Central memory CD8-positive, alpha-beta T cell (primary cell): ENCODE data around the gene ECD.
A peak's percentile ranks its signal among the peaks of the same experiment; 100 is the strongest.

ENCODE experiments used
- ATAC-seq: fragments of 150-1000 bp; cut with Tn5 transposase; replicated peaks from 2 replicates; pipeline ENCODE4 v1.10.0; 2022; ENCODE audit warnings: mild to moderate bottlenecking, moderate FRiP score, moderate number of reproducible peaks; ENCODE audit not compliant: poor library complexity, severe bottlenecking; ENCODE audit errors: extremely low read depth
- DNase-seq, 2 donors: peaks; one replicate each; pipeline ENCODE4 v3.0.0; 2021; ENCODE audit warnings: low spot score in 2 of 2
- H3K27ac Mint-ChIP-seq: one replicate; pipeline ENCODE4 v1.8.0; 2022; ENCODE audit warnings: low read depth, mild to moderate bottlenecking, moderate library complexity, mixed read lengths
- H3K27me3 Mint-ChIP-seq: one replicate; pipeline ENCODE4 v1.8.0; 2022; ENCODE audit warnings: mixed read lengths
- H3K36me3 Mint-ChIP-seq: one replicate; pipeline ENCODE4 v1.8.0; 2022; ENCODE audit warnings: mild to moderate bottlenecking, moderate library complexity, mixed read lengths; ENCODE audit not compliant: insufficient read depth
- H3K4me1 Mint-ChIP-seq: one replicate; pipeline ENCODE4 v1.8.0; 2022; ENCODE audit warnings: mixed read lengths
- H3K4me3 Mint-ChIP-seq: one replicate; pipeline ENCODE4 v1.8.0; 2022; ENCODE audit warnings: mild to moderate bottlenecking, moderate library complexity, mixed read lengths
- H3K9me3 Mint-ChIP-seq: one replicate; pipeline ENCODE4 v1.8.0; 2022; ENCODE audit warnings: mixed read lengths

ECD gene

DNA sequence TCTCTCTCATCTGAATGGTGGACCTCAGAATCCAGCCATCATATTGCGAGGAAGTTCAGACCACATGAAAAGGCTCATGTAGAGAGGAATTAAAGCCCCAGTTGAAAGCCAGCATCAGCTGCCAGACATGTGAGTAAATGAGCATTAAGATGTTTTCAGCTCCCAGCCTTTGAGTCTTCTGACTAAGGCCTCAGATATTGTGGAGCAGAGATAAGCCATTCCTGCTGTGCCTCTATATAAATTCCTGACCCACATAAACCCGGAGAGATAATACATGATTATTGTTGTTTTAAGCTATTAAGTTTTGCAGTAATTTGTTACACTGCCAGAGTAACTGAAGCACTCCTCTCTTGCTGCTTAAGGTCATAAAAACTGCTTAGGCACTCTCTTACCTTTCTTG is 14.8 kb upstream of the ECD start:
- no peak overlapping the region for H3K27ac Mint-ChIP-seq
- no peaks in the 10 kb centered on the region for H3K4me1 Mint-ChIP-seq
- H3K36me3 Mint-ChIP-seq, result peaks cover 14% of the 10 kb centered on the region
- DNase-seq, result no peak
- H3K27me3 Mint-ChIP-seq, result no peaks in the 10 kb centered on the region
- no peak for ATAC-seq
- H3K9me3 Mint-ChIP-seq, result no peaks in the 10 kb centered on the region
- H3K4me3 Mint-ChIP-seq, result no peak overlapping the region

GRCh38 chr10:73174148-73174925 is 6.5 kb upstream of the ECD start:
- no peaks in the 10 kb centered on the region for H3K4me1 Mint-ChIP-seq
- H3K4me3 Mint-ChIP-seq, result no peak overlapping the region
- H3K36me3 Mint-ChIP-seq, result peaks cover 10% of the 10 kb centered on the region
- no peak overlapping the region for H3K27ac Mint-ChIP-seq
- H3K9me3 Mint-ChIP-seq, result no peaks in the 10 kb centered on the region
- H3K27me3 Mint-ChIP-seq, result no peaks in the 10 kb centered on the region
- ATAC-seq (no peak), DNase-seq (no peak)

DNA sequence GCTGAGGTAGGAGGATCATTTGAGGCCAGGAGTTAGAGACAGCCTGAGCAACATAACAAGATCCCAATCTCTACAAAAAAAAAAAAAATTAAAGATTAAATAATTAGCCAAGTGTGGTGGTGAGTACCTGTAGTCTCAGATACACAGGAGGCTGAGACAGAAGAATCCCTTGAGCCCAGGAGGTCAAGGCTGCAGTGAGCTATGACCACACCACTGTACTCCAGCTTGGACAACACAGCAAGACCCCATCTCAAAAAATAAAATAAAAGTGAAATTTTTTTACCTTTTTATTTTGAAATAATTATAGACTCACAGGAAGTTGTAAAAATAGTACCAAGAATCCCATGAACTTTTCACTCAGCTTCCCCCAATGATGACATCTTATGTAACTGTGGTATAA is 5.1 kb upstream of the ECD start:
- DNase-seq (no peak), ATAC-seq (no peak)
- no peak overlapping the region for H3K27ac Mint-ChIP-seq
- no peaks in the 10 kb centered on the region for H3K27me3 Mint-ChIP-seq
- H3K4me1 Mint-ChIP-seq, result peaks cover 8% of the 10 kb centered on the region
- H3K4me3 Mint-ChIP-seq, result no peak overlapping the region
- H3K36me3 Mint-ChIP-seq, result peaks cover 13% of the 10 kb centered on the region
- H3K9me3 Mint-ChIP-seq, result no peaks in the 10 kb centered on the region

DNA sequence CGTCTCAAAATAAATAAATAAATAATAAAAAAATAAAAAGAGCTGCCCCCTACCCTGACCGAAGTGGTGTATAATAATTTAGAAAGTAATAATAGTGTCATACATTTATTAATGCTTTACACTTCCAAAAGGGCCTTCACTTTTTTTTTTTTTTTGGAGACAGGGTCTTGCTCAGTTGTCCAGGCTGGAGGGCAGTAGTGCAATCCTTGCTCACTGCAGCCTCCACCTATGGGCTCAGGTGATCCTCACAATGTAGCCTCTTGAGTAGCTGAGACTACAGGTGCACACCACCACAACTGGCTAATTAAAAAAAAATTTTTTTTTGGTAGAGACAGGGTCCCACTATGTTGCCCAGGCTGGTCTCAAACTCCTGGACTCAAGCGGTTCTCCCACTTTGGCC is 1.5 kb upstream of the ECD start:
- ATAC-seq (no peak), DNase-seq (no peak)
- no peaks in the 10 kb centered on the region for H3K27me3 Mint-ChIP-seq
- H3K4me3 Mint-ChIP-seq, result no peak overlapping the region
- H3K36me3 Mint-ChIP-seq, result peaks cover 22% of the 10 kb centered on the region
- H3K27ac Mint-ChIP-seq, result no peak overlapping the region
- peaks cover 37% of the 10 kb centered on the region for H3K4me1 Mint-ChIP-seq
- H3K9me3 Mint-ChIP-seq, result no peaks in the 10 kb centered on the region

- peak overlapping the region; percentile 93 for H3K4me3 Mint-ChIP-seq
Observed at GRCh38 chr10:73168465-73168803, 626 bp upstream of the ECD start.

DNA sequence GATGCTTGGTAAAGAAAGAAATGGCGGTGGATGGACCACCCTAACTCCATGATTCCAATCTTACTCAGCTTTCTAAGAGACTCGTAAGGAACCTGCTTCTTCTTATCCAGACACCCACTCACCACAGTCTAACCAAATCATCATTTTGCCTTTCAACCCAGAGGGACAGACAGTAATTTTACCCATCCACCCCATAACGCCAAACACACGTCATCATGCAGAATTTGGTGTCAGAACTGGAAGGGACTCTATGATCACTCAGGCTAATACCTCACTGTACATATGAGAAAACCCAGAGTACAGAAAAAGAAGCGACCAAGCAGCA is 388 bp downstream of the ECD start:
- peaks cover 43% of the 10 kb centered on the region for H3K4me1 Mint-ChIP-seq
- H3K36me3 Mint-ChIP-seq, result peaks cover 31% of the 10 kb centered on the region
- DNase-seq, result peak in 1 of 2 donors; percentile 10
- H3K27ac Mint-ChIP-seq, result peak overlapping the region; percentile 100
- peak; percentile 17 for ATAC-seq
- no peaks in the 10 kb centered on the region for H3K27me3 Mint-ChIP-seq
- H3K9me3 Mint-ChIP-seq, result no peaks in the 10 kb centered on the region
- peak overlapping the region; percentile 93 for H3K4me3 Mint-ChIP-seq

More at GRCh38 chr10:73168465-73168803, 626 bp upstream of the ECD start:
- Mint-ChIP-seq H3K27ac (peak overlapping the region; percentile 100), H3K9me3 (no peaks in the 10 kb centered on the region), H3K36me3 (peaks cover 25% of the 10 kb centered on the region), H3K4me1 (peaks cover 37% of the 10 kb centered on the region), H3K27me3 (no peaks in the 10 kb centered on the region)
- DNase-seq, result no peak
- peak; percentile 6 for ATAC-seq

DNA sequence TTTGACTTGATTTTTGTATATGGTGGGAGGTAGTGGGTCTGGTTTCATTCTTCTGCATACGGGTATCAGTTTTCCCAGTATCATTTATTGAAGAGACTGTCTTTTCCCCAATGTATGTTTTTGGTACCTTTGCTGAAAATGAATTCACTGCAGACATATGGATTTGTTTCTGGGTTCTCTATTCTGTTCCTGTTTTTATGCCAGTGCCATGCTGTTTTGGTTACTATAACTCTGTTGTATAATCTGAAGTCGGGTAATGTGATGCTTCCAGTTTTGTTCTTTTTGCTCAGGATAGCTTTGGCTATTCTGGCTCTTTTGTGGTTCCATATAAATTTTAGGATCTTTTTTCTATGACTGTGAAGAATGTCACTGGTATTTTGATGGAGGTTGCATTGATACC is 836 bp downstream of the ECD start:
- no peaks in the 10 kb centered on the region for H3K27me3 Mint-ChIP-seq
- peaks cover 35% of the 10 kb centered on the region for H3K36me3 Mint-ChIP-seq
- ATAC-seq (no peak), DNase-seq (no peak)
- H3K4me3 Mint-ChIP-seq, result peak overlapping the region; percentile 93
- no peaks in the 10 kb centered on the region for H3K9me3 Mint-ChIP-seq
- peaks cover 48% of the 10 kb centered on the region for H3K4me1 Mint-ChIP-seq
- H3K27ac Mint-ChIP-seq, result peak overlapping the region; percentile 100

DNA sequence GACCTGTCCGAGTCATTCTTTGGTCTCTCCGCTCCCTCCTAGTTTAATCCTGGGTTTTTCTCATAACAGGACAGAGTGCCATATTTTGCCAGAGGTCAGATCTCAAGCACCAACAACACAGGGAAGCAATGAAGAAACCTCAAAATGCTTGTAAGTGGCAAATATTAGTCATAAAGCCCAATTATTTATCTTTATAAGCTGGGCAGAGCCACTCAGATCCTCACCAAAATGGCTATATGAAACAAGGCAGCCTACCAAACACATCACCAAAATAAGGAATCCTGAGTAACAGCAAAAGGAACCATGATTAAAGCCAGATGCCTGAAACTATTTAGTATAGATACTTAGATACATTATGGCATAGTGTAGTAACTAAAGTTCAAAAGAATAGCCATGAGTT is 4.7 kb downstream of the ECD start:
- no peak overlapping the region for H3K4me3 Mint-ChIP-seq
- peaks cover 41% of the 10 kb centered on the region for H3K36me3 Mint-ChIP-seq
- H3K9me3 Mint-ChIP-seq, result no peaks in the 10 kb centered on the region
- no peak for ATAC-seq
- peaks cover 60% of the 10 kb centered on the region for H3K4me1 Mint-ChIP-seq
- no peak overlapping the region for H3K27ac Mint-ChIP-seq
- H3K27me3 Mint-ChIP-seq, result no peaks in the 10 kb centered on the region
- no peak for DNase-seq

DNA sequence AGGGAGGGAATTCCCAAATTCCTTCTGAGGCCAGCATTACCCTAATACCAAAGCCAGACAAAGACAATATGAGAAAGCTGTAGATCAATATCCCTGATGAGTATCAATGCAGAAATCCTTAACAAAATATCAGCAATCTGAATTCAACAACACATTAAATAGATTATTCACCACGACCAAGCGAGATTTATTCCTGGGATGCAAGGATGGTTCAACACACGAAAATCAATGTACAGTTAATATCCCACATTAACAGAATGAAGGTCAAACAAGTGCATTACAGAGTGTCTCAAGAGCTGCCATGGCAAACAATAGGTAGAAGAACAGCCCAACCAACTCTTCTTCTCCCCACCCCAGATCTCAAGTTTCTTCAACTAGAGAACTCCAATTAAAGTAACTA is 6.1 kb downstream of the ECD start:
- H3K27me3 Mint-ChIP-seq, result no peaks in the 10 kb centered on the region
- H3K27ac Mint-ChIP-seq, result no peak overlapping the region
- no peak for ATAC-seq
- no peaks in the 10 kb centered on the region for H3K9me3 Mint-ChIP-seq
- peaks cover 46% of the 10 kb centered on the region for H3K36me3 Mint-ChIP-seq
- peaks cover 45% of the 10 kb centered on the region for H3K4me1 Mint-ChIP-seq
- H3K4me3 Mint-ChIP-seq, result no peak overlapping the region
- no peak for DNase-seq

- Mint-ChIP-seq H3K9me3 (no peaks in the 10 kb centered on the region), H3K4me3 (no peak overlapping the region), H3K4me1 (peaks cover 39% of the 10 kb centered on the region), H3K27me3 (no peaks in the 10 kb centered on the region), H3K36me3 (peaks cover 47% of the 10 kb centered on the region), H3K27ac (peak overlapping the region; percentile 64)
- no peak for ATAC-seq
- no peak for DNase-seq
Observed at GRCh38 chr10:73161079-73161478, 6.7 kb downstream of the ECD start.

- peaks cover 28% of the 10 kb centered on the region for H3K4me1 Mint-ChIP-seq
- H3K9me3 Mint-ChIP-seq, result no peaks in the 10 kb centered on the region
- no peaks in the 10 kb centered on the region for H3K27me3 Mint-ChIP-seq
- ATAC-seq (no peak), DNase-seq (peak; percentile 30 to 34)
- H3K27ac Mint-ChIP-seq, result no peak overlapping the region
- H3K4me3 Mint-ChIP-seq, result no peak overlapping the region
- H3K36me3 Mint-ChIP-seq, result peaks cover 57% of the 10 kb centered on the region
Observed at GRCh38 chr10:73159038-73159648, 8.7 kb downstream of the ECD start.

GRCh38 chr10:73156054-73156453 is 11.8 kb downstream of the ECD start:
- Mint-ChIP-seq H3K36me3 (peaks cover 65% of the 10 kb centered on the region), H3K27ac (no peak overlapping the region)

GRCh38 chr10:73152009-73152408 is 15.8 kb downstream of the ECD start:
- Mint-ChIP-seq H3K27ac (no peak overlapping the region), H3K4me1 (no peaks in the 10 kb centered on the region), H3K4me3 (no peak overlapping the region), H3K36me3 (peaks cover 68% of the 10 kb centered on the region), H3K27me3 (no peaks in the 10 kb centered on the region), H3K9me3 (no peaks in the 10 kb centered on the region)
- no peak for DNase-seq
- no peak for ATAC-seq

More at GRCh38 chr10:73156054-73156453, 11.8 kb downstream of the ECD start:
- no peaks in the 10 kb centered on the region for H3K9me3 Mint-ChIP-seq
- DNase-seq (no peak), ATAC-seq (no peak)
- H3K4me1 Mint-ChIP-seq, result peaks cover 8% of the 10 kb centered on the region
- H3K27me3 Mint-ChIP-seq, result no peaks in the 10 kb centered on the region
- H3K4me3 Mint-ChIP-seq, result no peak overlapping the region
